SU-DHL-6 (cell line): ENCODE data around the gene PLCZ1.

Source experiments
- CTCF ChIP-seq: fragments of 200-600 bp; sonication (generic); IDR thresholded peaks from one replicate; pipeline ENCODE4 v1.5.1; 2017; ENCODE audit warnings: antibody characterized with exemption, mild to moderate bottlenecking, low read length, moderate library complexity; ENCODE audit not compliant: insufficient read depth, poor library complexity, severe bottlenecking
- EZH2phosphoT487 ChIP-seq: fragments of 200-600 bp; sonication (generic), shearing (Covaris generic); conservative IDR thresholded peaks from 2 replicates; pipeline ENCODE4 v1.6.1; 2018; ENCODE audit warnings: mild to moderate bottlenecking, antibody characterized with exemption, low read length, moderate library complexity, mixed read lengths

- TF ChIP-seq CTCF, result no peak
- no peak for TF ChIP-seq EZH2phosphoT487
Measured at GRCh38 chr12:18689771-18690170, 48.0 kb downstream of the PLCZ1 start.
